ENCODE data around the gene PARD3.

The PARD3 gene

GRCh38 chr10:34231441-34232180 lies 583.5 kb downstream of the PARD3 start:
- no peak for DNase-seq

DNA sequence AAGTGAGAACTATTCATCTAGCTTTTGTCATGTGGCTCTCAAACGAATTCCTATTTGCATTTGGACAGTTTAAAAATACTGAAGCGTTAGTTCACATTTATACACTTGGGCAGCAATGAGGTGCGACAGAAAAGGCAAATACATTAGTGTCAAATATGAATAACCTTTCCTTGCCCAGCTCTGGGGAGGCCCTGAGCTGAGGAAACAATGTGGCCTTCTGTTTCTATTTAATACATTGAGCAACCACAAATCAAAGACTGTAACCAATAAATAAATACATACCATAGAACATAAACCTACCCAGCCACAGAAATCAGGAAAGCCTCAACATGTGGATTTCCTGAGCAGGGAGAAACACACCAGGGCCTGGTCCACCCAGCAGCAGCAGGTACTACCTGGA lies 585.2 kb downstream of the PARD3 start:
- no peak for DNase-seq

DNA sequence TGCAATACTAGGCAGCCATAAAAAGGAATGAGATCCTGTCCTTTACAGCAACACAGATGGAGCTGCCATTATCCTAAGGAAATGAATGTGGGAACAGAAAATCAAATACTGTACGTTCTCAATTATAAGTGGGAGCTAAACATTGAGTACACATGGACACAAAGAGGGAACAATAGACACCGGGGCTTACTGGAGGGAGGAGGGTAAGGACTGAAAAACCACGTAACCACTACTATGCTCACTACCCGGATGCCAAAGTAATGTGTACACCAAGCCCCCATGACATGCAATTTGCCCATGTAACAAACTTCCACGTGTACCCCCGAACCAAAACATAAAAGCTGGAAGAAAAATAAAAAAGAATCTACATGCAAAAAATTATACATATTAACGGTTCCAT lies 587.0 kb downstream of the PARD3 start:
- DNase-seq, result no peak

- DNase-seq, result no peak
Observed at GRCh38 chr10:34224639-34225038, 590.5 kb downstream of the PARD3 start.

DNA sequence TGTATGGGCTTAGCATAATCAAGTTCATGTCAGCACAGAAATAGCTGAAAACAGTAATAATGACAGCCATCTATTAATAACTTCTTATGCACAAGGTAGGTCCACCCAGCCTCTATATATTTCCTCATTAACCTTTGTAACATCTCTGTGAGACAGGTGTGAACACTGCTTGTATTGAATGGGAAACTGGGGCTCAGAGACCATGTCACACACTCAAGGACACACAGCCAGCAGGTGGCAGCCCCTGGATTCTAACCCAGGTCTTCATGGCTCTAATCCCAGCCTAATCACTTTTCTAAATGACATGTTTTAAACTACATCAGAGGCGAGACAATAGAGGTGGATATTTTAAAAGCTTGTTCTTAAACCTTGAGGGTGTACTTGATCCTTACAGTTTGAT lies 591.4 kb downstream of the PARD3 start:
- DNase-seq, result no peak

DNA sequence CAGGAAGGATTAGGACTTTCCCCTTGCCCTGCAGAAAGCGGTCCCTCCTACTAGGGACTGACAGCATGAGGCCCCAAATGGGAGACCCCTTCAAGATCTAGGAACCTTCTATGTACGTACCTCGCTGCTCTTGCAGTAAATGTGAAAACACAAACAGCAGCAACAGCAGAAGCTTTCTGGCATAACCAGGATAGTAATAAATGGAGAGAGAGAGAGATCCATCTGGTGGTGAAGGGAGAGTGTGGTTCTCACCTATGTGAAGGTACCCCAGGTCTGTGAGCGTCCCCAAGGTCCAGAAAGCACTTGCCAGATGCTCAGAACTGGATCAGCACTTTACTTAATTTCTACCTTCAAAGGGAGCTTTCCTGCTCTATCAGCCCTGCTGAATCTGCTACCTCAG lies 592.7 kb downstream of the PARD3 start:
- DNase-seq, result no peak

GRCh38 chr10:34219753-34220548 lies 595.1 kb downstream of the PARD3 start:
- DNase-seq, result no peak

DNA sequence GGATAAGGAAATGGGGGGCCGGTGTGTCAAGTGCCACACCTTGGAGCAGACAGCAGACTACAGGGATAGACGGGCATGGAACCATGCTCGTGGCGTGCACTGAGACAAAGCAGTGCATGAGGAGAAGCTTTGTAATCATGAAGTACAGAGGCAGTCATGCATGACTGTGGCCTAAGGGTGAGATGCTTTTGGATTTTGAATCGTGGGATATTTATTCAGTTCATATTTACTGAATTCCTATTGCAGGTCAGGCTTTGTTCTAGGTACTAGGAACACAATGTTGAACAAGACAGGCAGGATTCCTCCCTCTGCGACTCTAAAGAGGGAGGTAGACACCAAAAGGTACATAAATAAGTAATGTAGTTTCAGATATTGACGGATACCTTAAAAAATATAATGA lies 597.6 kb downstream of the PARD3 start:
- no peak for DNase-seq

DNA sequence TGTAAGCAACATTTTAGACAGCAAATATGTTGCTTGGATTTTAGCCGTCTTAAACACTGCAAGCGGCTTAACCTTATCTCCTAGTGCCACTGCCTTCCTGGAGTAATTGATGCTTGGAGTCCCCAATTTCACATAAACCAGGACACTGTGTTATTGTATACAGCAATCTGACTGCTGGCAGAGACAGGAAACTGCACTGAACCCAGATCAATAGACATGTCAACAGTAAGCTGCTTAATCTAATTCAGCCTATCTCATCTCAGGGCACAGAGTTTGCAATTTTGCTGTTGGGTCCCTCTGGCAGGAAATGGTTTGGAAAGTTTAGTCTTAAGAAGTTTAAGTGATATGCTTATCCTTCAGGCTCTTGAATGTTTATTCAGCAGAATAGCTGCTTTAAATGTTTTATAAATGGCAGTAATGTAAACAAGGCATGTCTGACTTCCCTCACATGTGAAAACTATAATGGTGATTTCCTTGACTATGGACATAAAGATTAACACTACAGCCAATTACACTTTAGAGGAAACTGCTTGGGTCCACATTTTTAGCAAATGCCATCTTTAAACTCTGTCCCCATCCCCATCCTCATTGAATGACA lies 598.6 kb downstream of the PARD3 start:
- DNase-seq, result no peak

- no peak for DNase-seq
Observed at GRCh38 chr10:34213805-34214197, 601.3 kb downstream of the PARD3 start.

DNA sequence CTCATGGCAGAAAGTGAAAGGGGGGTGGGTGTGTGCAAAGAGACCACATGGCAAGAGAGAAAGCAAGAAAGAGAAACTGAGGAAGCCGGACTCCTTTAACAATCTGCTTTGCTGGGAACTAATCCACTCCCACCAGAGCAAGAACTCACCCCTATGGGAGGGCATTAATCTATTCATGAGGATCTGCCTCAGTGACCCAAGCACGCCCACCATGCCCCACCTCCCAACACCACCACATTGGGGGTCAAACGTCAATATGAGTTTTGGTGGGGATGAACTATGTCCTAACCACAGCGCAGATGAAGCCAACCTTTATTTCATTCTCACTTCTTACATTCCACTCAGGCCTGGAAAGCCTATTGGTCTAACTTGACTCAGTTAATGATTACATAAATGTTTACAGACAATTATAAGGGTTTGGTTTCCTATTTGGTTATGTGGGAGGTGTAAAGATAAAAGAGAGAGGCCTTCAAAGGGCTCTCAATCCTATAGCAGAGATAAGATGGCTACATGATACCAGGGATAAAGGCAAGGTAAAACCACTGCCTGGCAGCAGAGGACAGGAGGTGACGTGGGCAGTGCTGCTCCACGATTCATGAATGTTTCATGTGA lies 601.8 kb downstream of the PARD3 start:
- no peak for DNase-seq

- DNase-seq, result no peak
Observed at GRCh38 chr10:34207343-34207742, 607.8 kb downstream of the PARD3 start.

- no peak for DNase-seq
Observed at GRCh38 chr10:34206935-34207268, 608.2 kb downstream of the PARD3 start.

- no peak for DNase-seq
Observed at GRCh38 chr10:34206078-34206934, 608.8 kb downstream of the PARD3 start.

DNA sequence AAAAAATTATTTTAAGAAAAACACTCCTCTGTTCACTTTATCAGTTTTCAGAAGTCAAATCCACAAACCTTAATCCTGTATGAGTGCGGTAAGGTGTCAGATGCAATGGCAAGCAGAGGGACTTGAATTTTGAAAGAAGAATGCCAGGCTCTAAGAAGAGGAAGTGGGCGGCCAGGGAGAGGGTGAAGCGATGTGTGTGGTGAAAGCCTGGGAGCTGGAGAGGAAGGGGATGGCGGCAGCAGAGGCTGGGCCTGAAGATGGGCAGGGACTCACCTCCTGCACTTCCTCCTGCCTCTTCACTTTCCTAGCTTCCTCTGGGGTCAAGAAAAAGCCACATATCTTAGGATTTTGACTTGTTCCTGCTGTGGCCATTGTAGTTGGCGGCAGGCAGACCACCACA lies 609.6 kb downstream of the PARD3 start:
- DNase-seq, result no peak

- no peak for DNase-seq
Observed at GRCh38 chr10:34203966-34204630, 611.0 kb downstream of the PARD3 start.

- DNase-seq, result no peak
Observed at GRCh38 chr10:34200355-34200901, 614.7 kb downstream of the PARD3 start.

DNA sequence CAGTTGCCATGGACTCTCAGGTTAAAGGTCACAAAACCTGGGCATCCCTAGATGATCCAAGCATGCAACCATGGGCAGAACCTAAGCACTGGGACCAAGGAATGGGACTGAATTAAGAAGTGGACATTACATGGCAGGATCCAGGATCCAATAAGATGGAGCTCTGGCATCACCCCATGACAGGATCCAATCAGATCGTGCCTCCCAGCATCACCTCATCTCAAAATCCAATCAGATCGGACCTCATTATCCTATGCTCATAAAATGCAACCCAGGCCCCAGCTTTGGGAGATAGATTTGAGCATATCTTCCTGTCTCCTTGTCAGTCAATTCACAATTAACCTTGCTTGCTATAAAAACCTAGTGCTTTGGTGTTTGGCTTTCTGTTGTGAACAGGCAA lies 616.1 kb downstream of the PARD3 start:
- no peak for DNase-seq

DNA sequence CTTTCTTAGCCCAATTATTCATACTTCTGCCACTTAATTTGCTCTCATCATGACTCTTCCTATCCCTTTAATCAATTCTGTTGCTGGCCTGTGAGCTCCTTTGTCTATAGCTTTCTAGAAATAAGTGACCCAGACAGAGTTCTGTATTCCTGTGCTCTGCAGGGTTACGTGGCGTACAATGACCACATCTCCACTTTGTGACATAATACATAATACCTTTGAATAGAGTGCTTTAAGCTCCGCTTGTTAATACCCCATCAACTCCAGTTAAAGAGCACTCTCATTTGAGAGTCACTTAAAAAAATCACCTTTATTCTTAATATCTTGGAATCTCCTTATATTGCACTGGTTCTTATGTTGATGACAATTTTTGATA lies 619.0 kb downstream of the PARD3 start:
- no peak for DNase-seq

DNA sequence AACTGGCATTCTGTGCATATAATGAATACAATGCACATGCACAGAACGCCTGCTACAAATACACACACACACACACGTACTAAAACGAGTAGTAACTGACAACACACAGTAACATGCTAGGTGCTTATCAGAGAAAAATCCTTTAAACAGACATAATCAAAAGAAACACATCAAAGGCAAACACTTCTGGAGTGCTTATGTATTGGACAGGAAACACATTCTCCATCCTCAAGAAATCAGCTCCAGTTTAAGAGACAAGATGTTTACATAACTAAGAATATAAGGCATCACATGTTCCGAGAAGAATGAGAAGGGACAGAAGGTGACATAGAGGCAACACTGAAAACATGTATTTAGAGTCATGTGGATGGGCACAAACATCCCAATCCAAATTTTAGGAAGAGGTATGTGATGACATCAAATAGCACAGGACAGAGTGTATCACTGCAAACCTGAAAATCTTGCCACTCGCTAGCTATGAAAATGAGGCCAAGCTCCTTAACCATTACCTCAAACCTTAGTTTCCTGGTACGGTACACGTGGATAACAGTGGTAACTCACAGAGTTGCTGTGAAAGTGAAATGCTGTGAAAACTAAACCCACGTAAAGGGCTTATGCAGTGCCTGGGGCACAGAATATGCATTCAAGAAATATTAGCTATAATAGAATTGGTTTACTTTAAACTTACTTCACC lies 619.6 kb downstream of the PARD3 start:
- DNase-seq, result no peak

GRCh38 chr10:34193931-34194626 lies 621.0 kb downstream of the PARD3 start:
- DNase-seq, result no peak
